ENCODE results near the gene CTSF.
"Not testable (repeated sequence)": the region's sequence is repeated elsewhere in the genome, so short reads cannot be mapped to it uniquely, and the experiment has no call there.

Gene CTSF

GRCh38 chr11:66589315-66589714 is 20.9 kb upstream of the CTSF start:
- not testable (repeated sequence) for DNase-seq

GRCh38 chr11:66586136-66586535 is 17.7 kb upstream of the CTSF start:
- no peak for DNase-seq

DNA sequence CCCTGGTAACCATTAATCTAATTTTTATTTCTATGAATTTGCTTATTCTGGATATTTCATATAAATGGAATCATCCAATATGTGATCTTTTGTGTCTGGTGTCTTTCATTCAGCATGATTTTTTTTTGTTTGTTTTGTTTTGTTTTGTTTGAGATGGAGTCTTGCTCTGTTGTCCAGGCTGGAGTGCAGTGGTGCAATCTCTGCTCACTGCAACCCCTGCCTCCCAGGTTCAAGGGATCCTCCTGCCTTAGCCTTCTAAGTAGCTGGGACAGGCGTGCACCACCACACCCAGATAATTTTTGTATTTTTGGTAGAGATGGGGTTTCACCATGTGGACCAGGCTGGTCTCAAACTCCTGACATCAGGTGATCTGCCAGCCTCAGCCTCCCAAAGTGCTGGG is 17.0 kb upstream of the CTSF start:
- DNase-seq, result not testable (repeated sequence)

DNA sequence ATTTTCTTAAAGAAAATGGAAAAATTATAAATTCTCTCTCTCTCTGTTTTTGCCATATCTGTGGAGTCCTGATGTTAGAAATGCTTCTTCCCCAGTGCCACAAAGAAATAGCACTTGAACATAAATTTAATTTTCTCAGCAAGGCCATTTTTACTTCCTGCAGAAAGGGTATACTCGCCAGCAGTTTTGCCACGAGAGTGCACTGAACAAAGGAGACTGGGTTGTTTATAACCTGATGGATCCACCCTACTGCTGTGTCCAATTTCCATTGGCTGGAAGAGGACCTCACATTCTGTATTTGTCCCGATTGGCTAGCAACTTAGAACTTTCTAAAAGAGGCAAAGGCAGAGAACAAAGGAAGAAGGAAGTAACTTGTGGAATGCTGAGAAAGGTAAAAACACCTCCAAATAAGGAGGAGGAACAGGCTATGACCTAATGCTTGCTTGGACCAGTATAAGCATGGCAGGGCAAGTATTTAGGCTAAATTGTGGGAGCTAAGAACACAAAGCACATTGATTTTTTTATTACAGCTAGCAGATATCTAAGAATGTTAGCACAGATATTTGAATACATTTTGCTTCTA is 14.2 kb upstream of the CTSF start:
- not testable (repeated sequence) for DNase-seq

DNA sequence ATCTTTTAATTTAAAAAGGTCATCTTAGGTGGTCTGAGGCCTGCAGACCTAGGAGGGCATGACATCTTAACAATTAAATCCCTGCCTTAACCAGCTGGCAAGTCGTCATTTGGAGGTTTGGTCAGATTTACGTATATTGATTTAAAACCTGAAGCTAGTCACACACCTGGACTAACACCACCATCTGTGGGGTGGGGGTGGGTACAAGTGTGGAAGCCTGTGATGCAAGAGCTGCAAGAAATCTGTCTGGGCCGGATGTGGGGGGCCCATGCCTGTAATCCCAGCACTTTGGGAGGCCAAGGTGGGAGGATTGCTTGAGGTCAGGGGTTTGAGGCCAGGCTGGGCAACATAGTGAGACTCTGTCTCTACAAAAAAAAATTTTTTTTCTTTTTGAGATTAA is 12.9 kb upstream of the CTSF start:
- no peak for DNase-seq

GRCh38 chr11:66580803-66581202 is 12.4 kb upstream of the CTSF start:
- no peak for DNase-seq

DNA sequence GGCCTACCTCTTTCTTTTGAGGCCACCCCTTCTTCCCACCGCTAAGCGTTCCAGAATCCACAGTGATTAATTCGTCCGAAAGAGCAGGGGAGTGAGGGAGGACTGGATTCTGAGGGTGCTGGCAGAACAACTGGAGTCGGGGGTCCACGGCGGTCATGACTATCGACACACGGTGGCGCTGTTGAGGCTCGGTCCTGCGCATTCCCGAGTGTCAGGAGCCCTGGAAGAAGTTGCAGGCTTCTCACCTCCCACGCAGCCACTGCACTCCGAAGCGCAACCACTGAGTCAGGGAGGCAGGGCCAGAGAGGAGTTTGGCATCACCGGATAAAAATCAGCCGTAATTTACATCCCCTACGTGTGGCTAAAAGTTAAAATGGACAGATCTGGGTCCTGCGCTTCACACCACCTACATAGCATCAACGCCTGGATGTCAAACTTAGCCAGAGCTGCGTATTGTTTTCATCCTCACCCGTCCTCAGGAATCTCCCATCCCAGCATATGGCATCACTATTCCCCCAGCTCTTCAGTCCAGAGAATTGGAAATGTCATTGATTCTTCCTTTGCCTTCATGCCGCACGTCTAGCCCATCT is 10.7 kb upstream of the CTSF start:
- peak; percentile 31 for DNase-seq

DNA sequence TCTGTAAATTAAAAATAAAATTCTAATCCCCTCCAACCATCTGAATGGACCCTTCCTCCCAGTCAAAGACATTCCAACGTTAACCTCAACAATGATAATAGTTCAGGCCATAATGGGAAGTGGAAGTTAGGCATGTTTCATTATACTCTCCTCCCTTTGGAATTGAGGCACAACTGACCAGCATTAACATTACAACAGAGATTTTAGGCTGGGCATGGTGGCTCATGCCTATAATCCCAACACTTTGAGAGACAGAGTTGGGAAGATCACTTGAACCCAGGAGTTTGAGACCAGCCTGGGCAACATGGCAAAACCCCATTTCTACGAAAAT is 2.4 kb upstream of the CTSF start:
- no peak for DNase-seq

GRCh38 chr11:66570079-66570849 is 1.9 kb upstream of the CTSF start:
- no peak for DNase-seq

DNA sequence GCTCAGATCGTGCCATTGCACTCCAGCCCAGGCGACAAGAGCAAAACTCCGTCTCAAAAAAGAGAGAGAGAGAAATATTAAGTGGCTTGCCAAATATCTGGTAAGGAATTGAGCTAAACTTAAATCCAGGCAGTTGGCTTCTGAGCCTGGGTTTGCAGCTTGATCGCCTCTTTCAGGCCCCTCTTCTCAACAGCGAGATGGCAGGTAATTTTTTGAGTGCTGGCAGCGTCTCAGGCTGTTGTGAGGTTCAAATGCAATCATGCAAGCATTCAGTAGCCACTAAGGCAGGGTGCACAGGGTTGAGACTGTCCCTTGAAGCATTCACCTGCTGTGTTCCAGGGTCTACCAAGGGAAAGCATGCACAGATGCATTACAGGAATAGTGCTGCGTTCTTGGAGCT is 670 bp upstream of the CTSF start:
- no peak for DNase-seq

GRCh38 chr11:66567787-66568123 is 651 bp downstream of the CTSF start:
- no peak for DNase-seq

DNA sequence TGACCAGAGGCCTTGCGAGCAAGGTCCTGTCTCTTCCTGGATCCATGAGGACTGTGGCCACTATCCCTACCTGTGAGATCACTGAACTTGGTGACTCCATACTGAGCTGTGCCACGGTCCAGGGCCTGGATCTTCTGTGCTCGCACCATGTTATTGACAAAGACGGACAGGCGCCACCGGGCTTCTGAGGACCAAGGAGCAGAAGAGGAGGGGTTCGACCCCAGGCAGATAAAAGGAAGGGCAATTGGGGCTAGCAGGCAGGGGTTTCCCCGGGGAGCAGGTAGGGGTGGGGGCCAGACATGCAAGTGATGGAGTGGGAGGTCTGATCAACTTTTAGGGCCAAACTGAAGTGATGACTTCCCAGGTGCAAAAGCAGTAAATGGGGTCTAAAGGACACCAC is 2.2 kb downstream of the CTSF start:
- DNase-seq, result no peak

DNA sequence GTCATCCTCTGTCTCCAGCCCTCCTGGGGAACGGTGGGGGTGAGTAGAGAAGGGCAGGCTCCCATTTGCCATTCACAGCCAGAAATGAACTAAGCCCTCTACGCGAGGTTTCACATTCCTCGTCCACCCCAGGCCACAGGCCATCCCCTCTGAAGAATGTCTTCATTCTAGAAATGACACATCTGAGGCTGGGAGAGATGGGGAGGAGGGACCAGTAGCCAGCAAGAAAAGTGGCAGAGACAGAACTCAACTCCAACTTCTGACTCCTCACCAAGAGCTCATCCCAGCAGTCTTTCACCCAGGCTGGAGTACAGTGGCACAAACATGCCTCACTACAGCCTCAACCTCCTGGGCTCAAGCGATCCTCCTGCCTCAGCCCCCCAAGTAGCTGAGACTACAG is 3.4 kb downstream of the CTSF start:
- DNase-seq, result no peak

GRCh38 chr11:66564538-66564937 is 3.9 kb downstream of the CTSF start:
- no peak for DNase-seq

GRCh38 chr11:66563832-66564231 is 4.6 kb downstream of the CTSF start:
- DNase-seq, result no peak

DNA sequence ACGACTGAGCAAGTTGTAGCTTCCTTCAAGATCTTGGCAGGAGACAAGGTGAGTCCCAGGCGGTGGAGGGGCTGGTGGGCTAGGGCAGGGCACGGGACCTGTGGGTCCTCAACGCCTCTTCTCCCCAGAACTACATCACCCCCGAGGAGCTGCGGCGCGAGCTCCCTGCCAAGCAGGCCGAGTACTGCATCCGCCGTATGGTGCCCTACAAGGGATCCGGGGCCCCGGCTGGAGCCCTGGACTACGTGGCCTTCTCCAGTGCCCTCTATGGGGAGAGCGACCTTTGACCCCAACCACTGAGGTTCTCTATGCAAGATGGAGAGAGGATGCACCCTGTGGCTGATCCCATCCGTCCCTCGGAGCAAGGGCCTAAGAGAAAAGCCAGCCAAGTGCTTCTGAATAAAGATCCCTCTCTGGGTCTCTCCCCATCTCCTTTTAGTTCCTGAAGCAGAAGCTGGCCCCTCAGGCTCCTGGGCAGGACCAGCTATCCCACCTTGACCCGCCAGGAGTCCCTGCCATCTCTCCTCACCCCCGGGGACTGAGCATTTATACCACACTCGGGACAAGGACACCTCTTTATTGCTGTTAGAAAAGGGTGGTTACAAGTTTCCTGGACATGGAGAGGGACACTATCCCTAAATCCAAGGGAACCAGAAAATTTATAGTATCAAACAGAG is 5.4 kb downstream of the CTSF start:
- no peak for DNase-seq

DNA sequence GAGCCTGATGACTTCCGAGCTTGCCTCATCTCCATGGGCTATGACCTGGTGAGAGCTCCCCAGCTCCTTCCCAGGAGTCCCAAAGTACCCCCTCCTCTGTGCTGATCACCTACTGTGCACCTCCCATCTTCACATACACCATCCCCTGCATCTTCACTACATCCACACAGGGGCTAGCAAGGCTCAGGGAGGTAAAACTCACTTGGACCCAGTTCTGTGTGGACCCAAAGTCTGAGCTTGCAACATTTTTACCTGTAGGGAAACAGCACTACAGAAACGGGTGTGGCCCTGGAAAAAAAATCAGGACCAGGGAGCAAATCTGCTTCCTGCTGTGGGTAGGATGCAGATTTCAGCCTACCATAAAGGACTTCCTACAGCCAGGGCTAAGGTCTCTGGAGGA is 6.1 kb downstream of the CTSF start:
- no peak for DNase-seq

- DNase-seq, result no peak
Measured at GRCh38 chr11:66561975-66562248, 6.5 kb downstream of the CTSF start.

DNA sequence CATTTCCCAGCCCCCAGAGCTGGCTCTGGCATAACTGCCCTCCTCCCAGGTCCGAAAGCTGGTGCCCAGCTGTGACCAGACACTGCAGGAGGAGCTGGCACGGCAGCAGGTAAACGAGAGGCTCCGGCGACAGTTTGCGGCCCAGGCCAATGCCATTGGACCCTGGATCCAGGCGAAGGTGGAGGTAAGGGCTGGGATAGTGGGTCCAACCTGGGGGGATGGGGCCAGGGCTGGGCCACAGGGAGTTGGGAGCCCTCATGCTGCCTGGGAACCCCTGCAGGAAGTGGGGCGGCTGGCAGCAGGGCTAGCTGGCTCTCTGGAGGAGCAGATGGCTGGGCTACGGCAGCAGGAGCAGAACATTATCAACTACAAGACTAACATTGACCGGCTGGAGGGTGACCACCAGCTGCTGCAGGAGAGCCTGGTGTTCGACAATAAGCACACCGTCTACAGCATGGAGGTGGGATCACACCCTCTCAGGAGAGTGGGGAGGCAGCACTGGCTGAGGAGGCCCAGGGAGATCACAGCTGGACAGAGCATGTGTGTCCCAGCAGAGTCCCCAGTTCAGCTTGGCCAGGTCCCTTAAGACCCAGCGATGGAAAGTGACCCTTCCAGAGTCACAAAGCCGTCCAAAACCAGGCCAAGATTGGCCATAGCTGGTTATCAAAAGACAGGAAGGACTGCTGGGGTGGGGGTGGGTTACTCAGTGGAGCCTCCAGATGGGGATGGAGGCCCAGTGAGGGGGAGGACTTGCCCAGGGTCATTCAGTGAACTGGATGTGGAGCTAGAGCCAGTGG is 7.0 kb downstream of the CTSF start:
- no peak for DNase-seq

DNA sequence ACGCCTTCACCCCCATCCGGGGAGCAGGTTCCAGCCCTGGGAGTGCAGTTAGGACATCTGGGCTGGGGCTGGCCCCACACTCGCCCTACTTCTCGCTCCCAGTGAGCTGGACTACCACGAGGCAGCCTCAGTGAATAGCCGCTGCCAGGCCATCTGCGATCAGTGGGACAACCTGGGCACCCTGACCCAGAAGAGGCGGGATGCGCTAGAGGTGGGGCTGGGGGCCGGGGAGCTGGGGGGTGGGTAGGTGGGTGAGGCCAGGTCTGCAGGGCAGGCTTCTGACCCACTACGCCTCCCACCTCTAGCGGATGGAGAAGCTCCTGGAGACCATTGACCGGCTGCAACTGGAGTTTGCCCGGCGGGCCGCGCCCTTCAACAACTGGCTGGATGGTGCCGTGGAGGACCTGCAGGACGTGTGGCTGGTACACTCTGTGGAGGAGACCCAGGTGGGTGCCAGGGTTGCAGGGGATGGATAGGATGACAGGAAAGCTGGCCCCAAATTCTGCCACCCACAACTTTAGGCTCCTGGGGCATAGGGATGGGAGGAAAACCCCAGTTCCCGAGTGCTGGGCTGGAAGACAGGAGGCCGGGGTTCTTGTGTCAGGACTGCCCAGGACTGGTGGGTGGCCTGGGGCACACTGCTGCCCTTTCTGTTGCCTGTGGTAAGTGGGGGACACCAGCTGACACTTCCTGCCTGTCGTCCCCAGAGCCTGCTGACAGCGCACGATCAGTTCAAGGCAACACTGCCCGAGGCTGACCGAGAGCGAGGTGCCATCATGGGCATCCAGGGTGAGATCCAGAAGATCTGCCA is 8.3 kb downstream of the CTSF start:
- no peak for DNase-seq

DNA sequence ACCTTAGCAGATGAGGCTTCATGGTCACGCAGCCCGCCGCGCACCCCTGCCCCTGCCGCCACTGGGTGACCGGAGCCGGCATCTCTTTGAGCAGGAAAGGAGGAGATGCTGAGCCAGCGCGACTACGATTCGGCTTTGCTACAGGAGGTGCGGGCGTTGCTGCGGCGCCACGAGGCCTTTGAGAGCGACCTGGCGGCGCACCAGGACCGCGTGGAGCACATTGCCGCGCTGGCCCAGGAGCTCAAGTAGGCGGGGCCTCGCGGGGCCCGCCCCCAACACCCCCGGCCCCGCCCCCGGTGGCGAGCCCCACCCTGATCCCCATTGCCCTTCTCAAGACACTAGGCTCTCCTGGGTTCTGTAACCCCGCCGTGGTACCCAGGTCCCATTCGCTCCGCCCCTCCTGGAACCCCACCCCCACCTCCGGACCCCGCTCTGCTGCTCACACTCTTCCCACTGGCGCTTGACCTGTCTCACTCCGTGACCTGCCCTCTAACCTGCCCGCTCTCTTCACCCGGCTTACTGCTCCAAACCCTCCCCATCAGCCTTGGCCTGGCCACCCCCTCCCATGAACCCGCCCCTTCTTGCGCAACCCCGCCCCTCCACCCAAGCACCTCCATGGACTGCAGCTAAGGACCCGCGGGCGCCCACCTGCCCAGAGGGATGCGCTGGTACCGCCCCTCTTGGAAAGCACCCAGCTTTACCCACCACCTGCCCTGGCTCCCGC is 9.1 kb downstream of the CTSF start:
- DNase-seq, result no peak

DNA sequence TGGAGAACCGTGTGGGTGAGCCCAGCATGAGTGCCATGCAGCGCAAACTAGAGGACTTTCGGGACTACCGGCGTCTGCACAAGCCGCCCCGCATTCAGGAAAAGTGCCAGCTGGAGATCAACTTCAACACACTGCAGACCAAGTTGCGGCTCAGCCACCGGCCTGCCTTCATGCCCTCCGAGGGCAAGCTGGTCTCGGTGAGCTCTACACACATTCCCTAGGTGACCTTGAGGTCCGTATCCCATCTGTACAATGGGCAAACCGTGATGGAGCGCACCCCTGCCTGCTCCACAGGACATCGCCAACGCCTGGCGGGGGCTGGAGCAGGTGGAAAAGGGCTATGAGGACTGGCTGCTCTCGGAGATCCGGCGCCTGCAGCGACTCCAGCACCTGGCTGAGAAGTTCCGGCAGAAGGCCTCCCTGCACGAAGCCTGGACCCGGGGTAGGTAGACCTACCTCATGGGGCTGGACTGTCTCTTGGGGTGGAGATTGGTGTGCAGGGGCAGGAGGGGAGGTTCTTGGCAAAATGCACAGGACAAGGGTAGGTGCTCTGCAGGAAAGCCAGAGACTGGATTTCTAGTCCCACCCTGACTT is 10.6 kb downstream of the CTSF start:
- DNase-seq, result no peak
